Loucy (cell line): ENCODE measurements around the gene TWNK.

ENCODE experiments used
- EZH2phosphoT487 ChIP-seq: fragments of 200-600 bp; IDR thresholded peaks from 2 replicates; pipeline ENCODE4 v1.6.1; 2018; ENCODE audit warnings: antibody characterized with exemption, mild to moderate bottlenecking, moderate library complexity, borderline replicate concordance
- TF ChIP-seq, protein P1 (sequence below): fragments of 200-600 bp; sonication (generic); conservative IDR thresholded peaks from 2 replicates; pipeline ENCODE4 v1.5.1; 2014; ENCODE audit warnings: mild to moderate bottlenecking, antibody characterized with exemption, low read length

DNA sequence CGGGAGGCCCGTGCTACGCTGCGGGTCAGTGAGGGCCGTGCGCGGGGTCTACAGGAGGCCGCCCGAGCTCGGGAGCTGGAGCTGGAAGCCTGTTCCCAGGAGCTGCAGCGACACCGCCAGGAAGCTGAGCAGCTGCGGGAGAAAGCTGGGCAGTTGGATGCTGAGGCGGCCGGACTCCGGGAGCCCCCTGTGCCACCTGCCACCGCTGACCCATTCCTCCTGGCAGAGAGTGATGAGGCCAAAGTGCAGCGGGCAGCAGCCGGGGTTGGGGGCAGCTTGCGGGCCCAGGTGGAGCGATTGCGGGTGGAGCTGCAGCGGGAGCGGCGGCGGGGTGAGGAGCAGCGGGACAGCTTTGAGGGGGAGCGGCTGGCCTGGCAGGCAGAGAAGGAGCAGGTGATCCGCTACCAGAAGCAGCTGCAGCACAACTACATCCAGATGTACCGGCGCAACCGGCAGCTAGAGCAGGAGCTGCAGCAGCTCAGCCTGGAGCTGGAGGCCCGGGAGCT, 19.3 kb downstream of the TWNK start:
- TF ChIP-seq, protein P1, sequence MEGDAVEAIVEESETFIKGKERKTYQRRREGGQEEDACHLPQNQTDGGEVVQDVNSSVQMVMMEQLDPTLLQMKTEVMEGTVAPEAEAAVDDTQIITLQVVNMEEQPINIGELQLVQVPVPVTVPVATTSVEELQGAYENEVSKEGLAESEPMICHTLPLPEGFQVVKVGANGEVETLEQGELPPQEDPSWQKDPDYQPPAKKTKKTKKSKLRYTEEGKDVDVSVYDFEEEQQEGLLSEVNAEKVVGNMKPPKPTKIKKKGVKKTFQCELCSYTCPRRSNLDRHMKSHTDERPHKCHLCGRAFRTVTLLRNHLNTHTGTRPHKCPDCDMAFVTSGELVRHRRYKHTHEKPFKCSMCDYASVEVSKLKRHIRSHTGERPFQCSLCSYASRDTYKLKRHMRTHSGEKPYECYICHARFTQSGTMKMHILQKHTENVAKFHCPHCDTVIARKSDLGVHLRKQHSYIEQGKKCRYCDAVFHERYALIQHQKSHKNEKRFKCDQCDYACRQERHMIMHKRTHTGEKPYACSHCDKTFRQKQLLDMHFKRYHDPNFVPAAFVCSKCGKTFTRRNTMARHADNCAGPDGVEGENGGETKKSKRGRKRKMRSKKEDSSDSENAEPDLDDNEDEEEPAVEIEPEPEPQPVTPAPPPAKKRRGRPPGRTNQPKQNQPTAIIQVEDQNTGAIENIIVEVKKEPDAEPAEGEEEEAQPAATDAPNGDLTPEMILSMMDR: no peak
- no peak for TF ChIP-seq EZH2phosphoT487
